Esophagus muscularis mucosa (tissue), 3 donors: Measurements from ENCODE around the gene RPL9.

Source experiments
- CTCF ChIP-seq, 3 experiments: fragments of 200-600 bp in 2 of 3; fragments of 450-650 bp in 1 of 3; sonication (generic) in 2 of 3; IDR thresholded peaks; one replicate each; pipeline ENCODE4 v1.5.1; 2017 to 2019; ENCODE audit warnings: antibody characterized with exemption in 3 of 3, mild to moderate bottlenecking in 2 of 3, moderate library complexity in 1 of 3
- POLR2A ChIP-seq: fragments of 450-650 bp; IDR thresholded peaks from one replicate; pipeline ENCODE4 v1.6.1; 2017; ENCODE audit warnings: antibody characterized with exemption, moderate library complexity, mild to moderate bottlenecking, low read depth

GRCh38 chr4:39480251-39480650 lies 21.5 kb upstream of the RPL9 start:
- no peak for TF ChIP-seq CTCF (IDR thresholded peaks at IDR 0.05)
- TF ChIP-seq POLR2A, result no peak
